ENCODE measurements around the gene SLC36A4. TPM values are rescaled to one million over a fixed set of nuclear protein-coding genes. Genes with fewer than 3 reads are reported as not detected.

SLC36A4 gene
- total and polyA plus RNA-seq, 2 of the 13 experiments (the other 11 are each of a cell fraction or from before 2014, with no cell fraction given) = 7.3 to 9.5 TPM

DNA sequence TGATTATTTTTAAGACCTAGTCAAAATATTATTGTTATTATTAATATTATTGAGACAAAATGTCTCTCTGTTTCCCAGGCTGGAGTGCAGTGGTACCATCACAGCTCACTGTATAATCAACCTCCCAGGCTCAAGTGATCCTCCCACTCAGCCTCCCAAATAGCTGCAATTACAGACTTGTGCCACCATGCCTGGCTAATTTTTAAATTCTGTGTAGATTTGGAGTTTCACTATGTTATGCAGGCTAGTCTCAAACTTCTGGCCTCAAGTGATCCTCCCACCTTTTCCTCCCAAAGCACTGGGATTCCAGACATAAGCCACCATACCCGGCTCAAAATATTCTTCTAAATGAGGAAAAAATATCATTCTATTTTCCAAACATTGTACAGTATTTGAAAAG lies 37.0 kb downstream of the SLC36A4 start:
- H3K4me2 ChIP-seq (ENCODE audit: low read depth, low read length) = no peak overlapping the region
- intact Hi-C loops (cut with micrococcal nuclease; ENCODE audit: unreplicated experiment) (no loop called here), in situ Hi-C loops (cut with HindIII; ENCODE audit: extremely low pct_ligation_motif_present, low pct_unique_long_range_greater_than_20kb) (loop anchor here (25.0 kb wide), 1 partner anchor 224 kb away; no protein-coding TSS in a partner anchor)
- POLR2A ChIA-PET = no interaction called here
- no TSS peak for BruUV-seq (replicated peaks)
- FAIRE-seq (no peak), DNase-seq (ENCODE audit: low spot score) (no peak), ATAC-seq (peak; percentile 41; the same call in 1 of the 3 replicates)
- no peak overlapping the region for H2AFZ ChIP-seq (ENCODE audit: low read length)
- no peaks in the 10 kb centered on the region for H3K9me3 ChIP-seq (ENCODE audit: low read length)
- TF ChIP-seq MEIS2 (CRISPR knock-in tag; IDR thresholded peaks at IDR 0.05) (no peak), TRIM22 (IDR thresholded peaks at IDR 0.05) (no peak), ZSCAN21 (CRISPR knock-in tag; IDR thresholded peaks at IDR 0.05; ENCODE audit: borderline replicate concordance) (no peak), SIX4 (CRISPR knock-in tag; IDR thresholded peaks at IDR 0.05) (no peak), KLF16 (CRISPR knock-in tag; IDR thresholded peaks at IDR 0.05) (no peak), ZNF354B (CRISPR knock-in tag; IDR thresholded peaks at IDR 0.05) (no peak), SETDB1 (CRISPR knock-in tag; IDR thresholded peaks at IDR 0.05; ENCODE audit: borderline replicate concordance) (no peak), FOSL1 (CRISPR knock-in tag; IDR thresholded peaks at IDR 0.05; ENCODE audit: borderline replicate concordance) (no peak), SOX6 (IDR thresholded peaks at IDR 0.05) (no peak), SOX6 (CRISPR knock-in tag; IDR thresholded peaks at IDR 0.05) (no peak), ZNF530 (CRISPR knock-in tag; IDR thresholded peaks at IDR 0.05; ENCODE audit: low read depth) (no peak)
- TF ChIP-seq, protein P1, sequence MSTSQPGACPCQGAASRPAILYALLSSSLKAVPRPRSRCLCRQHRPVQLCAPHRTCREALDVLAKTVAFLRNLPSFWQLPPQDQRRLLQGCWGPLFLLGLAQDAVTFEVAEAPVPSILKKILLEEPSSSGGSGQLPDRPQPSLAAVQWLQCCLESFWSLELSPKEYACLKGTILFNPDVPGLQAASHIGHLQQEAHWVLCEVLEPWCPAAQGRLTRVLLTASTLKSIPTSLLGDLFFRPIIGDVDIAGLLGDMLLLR (CRISPR knock-in tag; IDR thresholded peaks at IDR 0.05) = no peak
- TF ChIP-seq, protein P2, sequence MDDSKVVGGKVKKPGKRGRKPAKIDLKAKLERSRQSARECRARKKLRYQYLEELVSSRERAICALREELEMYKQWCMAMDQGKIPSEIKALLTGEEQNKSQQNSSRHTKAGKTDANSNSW (CRISPR knock-in tag; IDR thresholded peaks at IDR 0.05; ENCODE audit: borderline replicate concordance) = no peak
- 98% methylated on average over 1 of the region's 1 CpG for WGBS (ENCODE audit: low lambda C conversion rate)
- no peak overlapping the region for H3K9ac ChIP-seq (ENCODE audit: insufficient read depth, low read depth, low read length)
- no peaks in the 10 kb centered on the region for H4K20me1 ChIP-seq (ENCODE audit: insufficient read depth, low read length)
- peaks cover 7% of the 10 kb centered on the region; the same call in 1 of the 2 replicates for H3K4me1 ChIP-seq (ENCODE audit: insufficient read depth, low read length)
- no peak overlapping the region for H3K27ac ChIP-seq (ENCODE audit: extremely low read length, insufficient read depth, low read length)
- no peak overlapping the region for H3K4me3 ChIP-seq (replicated peaks in 1 of 3; ENCODE audit: insufficient read depth in 1 of 3, low read depth in 2 of 3, low read length in 3 of 3)
- CTCF ChIA-PET (ENCODE audit: low intra/inter-chr PET ratio, low total read pairs) = no interaction called here
- no peaks in the 10 kb centered on the region for H3K27me3 ChIP-seq (ENCODE audit: control insufficient read depth in 1 of 2, insufficient read depth in 2 of 2, low read length in 2 of 2)
- no peaks in the 10 kb centered on the region for H3K79me2 ChIP-seq (ENCODE audit: insufficient read depth, low read length)
- no peaks in the 10 kb centered on the region for H3K36me3 ChIP-seq (replicated peaks in 1 of 2; ENCODE audit: control insufficient read depth in 1 of 2, insufficient read depth in 2 of 2, low read length in 2 of 2)

Data from HepG2 (cell line).